NCI-H1694 treated with DMSO at 0.1 percent for 48 hours (cell line): ENCODE results near the gene OR1E2.
"Not testable (repeated sequence)": the region's sequence is repeated elsewhere in the genome, so short reads cannot be mapped to it uniquely, and the experiment has no call there.

Experiments
- DNase-seq: peaks from one replicate; lab custom pipeline; 2025; lab: John Stamatoyannopoulos, UW

The OR1E2 gene

GRCh38 chr17:3433741-3434140 lies at the start of gene OR1E2:
OR1E2 (minus strand) TSS chr17:3433841; CDS start chr17:3433841, 0 bp downstream.
- no peak for DNase-seq

DNA sequence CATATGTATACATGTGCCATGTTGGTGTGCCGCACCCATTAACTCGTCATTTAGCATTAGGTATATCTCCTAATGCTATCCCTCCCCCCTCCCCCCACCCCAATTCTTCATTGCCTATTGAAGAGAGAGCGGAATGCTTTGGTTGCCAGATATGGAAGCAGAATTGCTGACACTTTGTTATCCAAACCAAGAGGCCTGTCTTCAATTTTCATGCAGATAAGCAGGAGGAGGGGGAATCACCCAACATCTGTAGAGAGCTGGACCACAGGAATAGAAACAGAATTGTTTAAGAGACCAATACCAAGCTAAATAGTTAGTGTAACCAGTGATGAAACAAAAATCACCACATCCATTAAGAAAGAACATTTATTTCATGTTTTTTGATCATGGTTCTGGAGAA lies 49.2 kb upstream of the OR1E2 start:
- DNase-seq: no peak

DNA sequence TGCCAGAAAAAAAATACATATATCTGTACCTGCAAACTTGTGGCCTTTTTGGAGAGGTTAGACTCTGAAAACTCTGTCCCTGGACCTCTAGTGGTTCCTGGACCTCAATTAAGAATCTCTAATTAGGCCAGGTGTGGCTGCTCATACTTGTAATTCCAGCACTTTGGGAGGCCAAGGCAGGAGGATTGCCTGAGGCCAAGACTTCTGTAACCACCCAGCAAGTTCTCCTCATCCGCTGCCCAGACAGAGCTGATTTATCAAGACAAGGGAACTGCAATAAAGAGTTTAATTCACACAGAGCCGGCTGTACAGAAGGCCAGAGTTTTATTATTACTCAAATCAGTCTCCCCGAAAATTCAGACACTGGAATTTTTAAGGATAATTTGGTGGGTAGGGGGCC lies 46.3 kb upstream of the OR1E2 start:
- DNase-seq: no peak

DNA sequence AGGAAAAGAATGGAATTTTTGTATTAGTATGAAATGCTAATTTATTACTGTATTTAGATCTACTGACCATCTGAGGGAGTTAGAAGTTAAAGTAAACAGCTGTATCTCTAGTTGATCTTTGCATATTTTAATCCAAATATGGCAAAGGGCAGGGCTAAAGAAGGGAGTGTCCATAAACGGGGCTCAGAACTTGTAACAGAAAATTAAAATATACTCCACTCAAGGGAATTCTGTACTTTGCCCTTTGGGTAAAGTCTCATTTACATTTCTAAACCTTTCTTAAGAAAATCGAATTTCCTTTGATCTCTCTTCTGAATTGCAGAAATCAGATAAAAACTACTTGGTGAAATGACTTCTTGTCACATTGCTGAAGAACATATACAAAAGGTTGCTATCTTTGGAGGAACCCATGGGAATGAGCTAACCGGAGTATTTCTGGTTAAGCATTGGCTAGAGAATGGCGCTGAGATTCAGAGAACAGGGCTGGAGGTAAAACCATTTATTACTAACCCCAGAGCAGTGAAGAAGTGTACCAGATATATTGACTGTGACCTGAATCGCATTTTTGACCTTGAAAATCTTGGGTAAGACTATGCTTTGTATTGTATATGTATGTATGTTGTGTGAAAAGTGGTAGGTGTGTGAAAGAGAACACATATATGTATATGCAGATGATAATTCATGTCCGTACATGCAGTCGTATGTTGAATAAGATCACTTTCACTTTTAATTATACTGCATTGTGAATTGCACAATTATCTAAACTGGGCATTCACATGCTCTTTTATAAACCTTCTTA lies 42.4 kb upstream of the OR1E2 start, which contains the start of gene ASPA:
TSS of gene ASPA (plus strand) at position 186 of the 799 bp plus-strand sequence. CDS start at position 349, 163 bp downstream.
- DNase-seq: no peak

DNA sequence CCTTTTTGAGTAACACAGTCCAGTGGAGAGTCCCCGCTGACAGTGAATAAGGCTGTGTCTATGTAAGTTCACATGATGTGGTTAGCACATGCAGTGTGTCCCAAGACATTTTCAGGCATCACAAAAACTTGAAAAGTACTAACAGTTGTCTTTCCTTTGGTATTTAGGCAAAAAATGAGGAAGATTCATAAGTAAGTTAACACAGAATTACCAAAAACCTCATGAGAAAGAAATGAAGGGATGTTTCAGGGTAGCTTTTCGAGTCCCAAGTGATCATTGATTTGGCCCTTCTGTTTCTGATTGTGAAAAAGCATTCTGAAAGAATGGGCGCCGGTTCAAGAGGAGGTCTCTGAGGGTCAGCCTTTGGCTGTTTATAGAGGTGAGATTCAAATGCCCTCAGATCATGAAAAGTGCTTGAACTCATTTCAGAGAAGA lies 41.6 kb upstream of the OR1E2 start:
- DNase-seq: no peak

DNA sequence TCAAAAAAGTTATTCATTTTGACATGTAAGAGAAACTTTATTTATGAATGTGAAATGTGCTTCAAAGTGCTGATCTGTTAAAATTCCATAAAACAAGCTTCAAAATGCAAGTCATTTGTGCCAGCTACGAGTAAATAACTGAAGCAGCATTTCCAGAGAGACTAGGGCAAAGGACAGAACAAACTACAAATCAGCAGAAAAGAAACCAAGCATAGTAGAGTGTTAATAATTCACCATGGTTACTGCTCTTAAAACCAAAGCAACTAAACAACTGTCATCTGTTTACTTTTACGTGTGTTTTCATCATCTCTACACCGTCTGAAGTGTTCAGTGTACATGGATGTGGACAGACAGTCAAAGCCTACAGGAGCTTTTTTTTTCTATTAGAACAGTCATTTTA lies 40.6 kb upstream of the OR1E2 start:
- peak; percentile 66 for DNase-seq

- DNase-seq: no peak
Measured at GRCh38 chr17:3472137-3472536, 38.5 kb upstream of the OR1E2 start.

- DNase-seq: no peak
Measured at GRCh38 chr17:3471599-3471998, 38.0 kb upstream of the OR1E2 start, which contains the start of gene SPATA22. SPATA22 (minus strand) TSS chr17:3471819; CDS start chr17:3469325, 2,494 bp downstream.

GRCh38 chr17:3469529-3469928 lies 35.9 kb upstream of the OR1E2 start:
- no peak for DNase-seq

- not testable (repeated sequence) for DNase-seq
Measured at GRCh38 chr17:3466355-3466754, 32.7 kb upstream of the OR1E2 start.

DNA sequence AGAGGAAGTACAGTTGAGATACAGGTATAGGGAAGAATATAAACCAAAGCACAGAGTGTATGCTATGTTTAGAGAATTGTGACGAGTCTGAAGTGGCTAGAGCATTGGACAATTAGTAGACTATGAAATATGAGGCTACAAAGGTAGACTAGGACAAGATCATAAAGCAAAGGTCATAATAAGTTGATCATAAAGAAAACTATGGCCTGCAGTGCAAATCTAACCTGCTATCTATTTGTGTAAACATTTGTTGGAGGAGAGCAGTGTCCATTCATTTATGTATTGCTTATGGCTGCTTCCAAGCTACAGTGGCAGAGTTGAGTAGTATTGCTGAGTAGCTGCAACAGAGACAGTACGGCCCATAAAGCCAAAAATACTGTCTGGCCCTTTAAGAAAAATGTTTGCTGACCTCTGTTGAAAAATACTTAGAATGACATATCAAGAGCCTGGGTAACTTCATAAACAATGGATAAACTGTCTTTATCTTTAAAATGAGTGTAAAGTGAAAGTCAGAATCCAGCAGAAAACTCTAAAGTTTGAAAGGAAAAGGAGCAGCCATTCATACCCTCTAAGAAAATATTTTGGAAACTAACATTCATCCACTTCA lies 14.5 kb upstream of the OR1E2 start:
- DNase-seq: no peak

DNA sequence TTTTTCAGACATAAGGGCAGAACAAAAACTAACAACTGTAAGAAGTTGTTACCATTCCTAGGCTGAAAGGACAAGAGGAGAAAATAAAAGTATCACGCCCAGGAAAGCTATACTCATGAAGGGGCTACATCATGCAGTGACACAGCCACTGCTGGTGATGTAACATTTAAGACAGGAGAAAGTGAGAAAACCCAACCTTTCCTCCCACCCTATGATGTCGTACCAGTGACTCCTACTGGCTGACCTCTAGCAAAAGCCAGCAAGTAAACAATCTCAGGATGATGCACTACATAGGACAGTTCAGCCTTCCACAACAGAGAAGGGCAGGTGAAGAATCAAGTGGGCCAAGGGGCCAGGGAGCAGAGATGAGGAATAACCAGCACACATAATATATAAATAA lies 14.0 kb upstream of the OR1E2 start:
- DNase-seq: no peak

DNA sequence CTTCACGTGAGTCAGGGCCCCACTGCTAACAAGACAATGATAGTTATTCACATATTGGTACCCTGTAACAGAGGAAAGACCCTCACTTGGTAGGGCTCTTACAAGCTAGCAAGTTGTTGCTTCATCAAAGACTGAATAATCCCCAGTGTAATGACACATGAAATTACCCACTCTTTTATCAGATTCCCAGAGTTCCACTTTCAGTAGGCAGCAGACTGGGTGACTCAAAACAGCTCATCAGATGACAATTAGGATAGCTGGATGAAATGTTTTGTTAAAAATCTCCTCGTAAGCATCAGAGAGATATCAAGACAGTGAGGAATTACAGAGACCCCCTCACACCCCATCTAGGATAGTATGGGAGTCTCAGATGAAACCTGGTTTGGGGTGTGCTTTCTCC lies 6.8 kb upstream of the OR1E2 start:
- DNase-seq: no peak

GRCh38 chr17:3438368-3438767 lies 4.7 kb upstream of the OR1E2 start:
- no peak for DNase-seq

GRCh38 chr17:3433215-3433614 lies 426 bp downstream of the OR1E2 start:
- not testable (repeated sequence) for DNase-seq

DNA sequence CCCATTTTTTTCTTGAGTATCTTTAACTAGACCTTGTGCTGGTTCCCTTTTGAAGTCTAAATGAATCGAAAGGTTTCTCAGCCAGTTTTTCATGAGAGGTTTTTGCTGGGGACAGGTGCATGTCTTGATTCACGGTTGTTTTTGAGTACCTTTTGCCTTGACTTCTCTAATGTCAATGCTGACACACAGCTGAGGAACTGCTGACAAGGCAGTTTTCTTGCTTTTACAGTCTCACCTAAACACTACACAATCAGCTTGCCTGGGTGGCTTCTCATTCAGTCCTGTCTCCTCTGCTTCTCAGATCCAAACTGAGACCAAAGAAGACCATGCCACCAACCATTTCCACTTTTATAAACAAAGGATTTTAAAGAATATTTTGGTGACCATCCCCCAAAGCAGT lies 15.4 kb downstream of the OR1E2 start:
- no peak for DNase-seq

- no peak for DNase-seq
Measured at GRCh38 chr17:3415610-3416009, 18.0 kb downstream of the OR1E2 start.

- not testable (repeated sequence) for DNase-seq
Measured at GRCh38 chr17:3412216-3412615, 21.4 kb downstream of the OR1E2 start.

- DNase-seq: no peak
Measured at GRCh38 chr17:3411070-3411469, 22.6 kb downstream of the OR1E2 start, which contains the start of gene OR3A3. OR3A3 (plus strand) TSS chr17:3411370.

DNA sequence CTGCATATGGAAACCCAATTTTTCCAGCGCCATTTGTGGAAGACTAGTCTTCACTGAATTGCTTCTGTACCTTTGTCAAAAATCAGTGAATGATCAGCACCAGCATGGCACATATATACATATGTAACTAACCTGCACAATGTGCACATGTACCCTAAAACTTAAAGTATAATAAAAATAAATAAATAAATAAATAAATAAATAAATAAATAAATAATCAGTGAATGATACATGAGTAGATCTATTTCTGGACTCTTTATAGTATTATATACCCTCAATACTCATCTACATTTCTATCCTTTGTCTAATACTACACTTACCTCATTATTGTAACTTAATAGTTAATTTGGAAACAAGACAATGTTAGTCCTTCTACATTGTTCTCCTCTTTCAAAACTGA lies 29.8 kb downstream of the OR1E2 start:
- DNase-seq: not testable (repeated sequence)

- DNase-seq: no peak
Measured at GRCh38 chr17:3401786-3402185, 31.9 kb downstream of the OR1E2 start.

DNA sequence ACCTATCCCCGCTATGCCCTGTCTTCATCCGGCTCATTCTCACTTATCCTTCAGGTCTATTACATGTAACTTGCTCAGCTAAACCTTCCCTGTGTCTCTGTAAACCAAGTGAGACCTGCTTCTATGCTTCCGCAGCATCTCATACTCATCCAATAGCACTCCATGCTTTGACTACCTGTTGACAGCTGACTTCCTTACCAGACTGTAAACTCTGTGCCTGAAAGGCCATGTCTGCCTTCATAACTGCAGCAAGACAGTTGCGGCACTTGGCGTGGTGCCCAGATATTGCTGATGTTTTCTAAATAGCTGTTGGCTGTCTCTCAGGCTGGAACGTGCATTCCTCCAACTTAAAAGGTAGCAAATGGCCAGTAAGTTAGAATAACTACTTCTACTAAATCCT lies 33.6 kb downstream of the OR1E2 start:
- peak; percentile 3 for DNase-seq

- no peak for DNase-seq
Measured at GRCh38 chr17:3398310-3398709, 35.3 kb downstream of the OR1E2 start, which contains the start of gene OR1E1. OR1E1 (minus strand) TSS chr17:3398410; CDS start chr17:3398410, 0 bp downstream.
